Parathyroid adenoma (tissue), 2 donors: ENCODE results near the gene ACSBG1.

Experiments used
- H2AFZ ChIP-seq: fragments of 300-600 bp; sonication (generic); one replicate; pipeline ENCODE4 v1.7.0; 2017; ENCODE audit warnings: antibody characterized with exemption, mild to moderate bottlenecking
- H3K27ac ChIP-seq: fragments of 300-600 bp; sonication (generic); one replicate; pipeline ENCODE4 v1.7.0; 2017
- H3K27me3 ChIP-seq: fragments of 300-600 bp; sonication (generic); one replicate; pipeline ENCODE4 v1.7.0; 2017; ENCODE audit warnings: low read length; ENCODE audit not compliant: control insufficient read depth, insufficient read depth
- H3K36me3 ChIP-seq: fragments of 300-600 bp; sonication (generic); one replicate; pipeline ENCODE4 v1.7.0; 2017; ENCODE audit warnings: low read length; ENCODE audit not compliant: control insufficient read depth, insufficient read depth
- H3K4me1 ChIP-seq: fragments of 300-600 bp; sonication (generic); one replicate; pipeline ENCODE4 v1.7.0; 2017; ENCODE audit warnings: control low read depth
- H3K4me2 ChIP-seq: fragments of 300-600 bp; sonication (generic); one replicate; pipeline ENCODE4 v1.7.0; 2017; ENCODE audit warnings: low read length
- H3K4me3 ChIP-seq: fragments of 300-600 bp; sonication (generic); one replicate; pipeline ENCODE4 v1.7.0; 2017; ENCODE audit warnings: low read depth, low read length
- H3K79me2 ChIP-seq: fragments of 300-600 bp; sonication (generic); one replicate; pipeline ENCODE4 v1.7.0; 2017; ENCODE audit warnings: control low read depth
- H3K9ac ChIP-seq: fragments of 300-600 bp; sonication (generic); one replicate; pipeline ENCODE4 v1.7.0; 2017; ENCODE audit warnings: mild to moderate bottlenecking
- H3K9me3 ChIP-seq: fragments of 300-600 bp; sonication (generic); one replicate; pipeline ENCODE4 v1.7.0; 2017; ENCODE audit warnings: low read length; ENCODE audit not compliant: control insufficient read depth
- TF ChIP-seq, protein P1 (sequence below): fragments of 300-600 bp; sonication (generic); IDR thresholded peaks from one replicate; pipeline ENCODE4 v1.7.0; 2017; ENCODE audit warnings: antibody characterized with exemption, mild to moderate bottlenecking
- donor health status: primary hyperparathyroidism.

The ACSBG1 gene

DNA sequence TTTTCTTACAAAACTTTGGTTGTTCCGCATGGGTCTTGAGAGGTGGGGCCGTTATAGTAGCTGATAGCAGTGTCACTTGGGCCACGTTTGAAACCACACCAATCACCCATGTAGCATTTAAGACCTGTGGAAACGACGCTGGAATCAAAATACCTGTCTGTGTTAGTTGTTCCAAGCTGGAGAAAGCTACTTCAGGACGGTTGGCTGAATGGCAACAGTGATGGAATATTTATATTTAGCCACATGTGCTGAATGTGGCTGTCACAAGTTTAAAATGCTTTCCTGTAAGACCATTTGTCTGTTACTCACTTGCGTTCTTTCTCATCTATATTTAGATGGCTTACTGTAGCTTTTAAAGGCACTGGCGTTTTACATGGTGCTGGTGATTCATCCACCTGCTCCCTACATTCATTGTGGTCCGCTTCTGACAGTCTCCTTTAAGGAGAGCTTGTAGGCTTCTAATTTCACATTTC lies 31.4 kb upstream of the ACSBG1 start:
- Histone ChIP-seq H3K27ac (peak overlapping the region; percentile 29), H3K9ac (no peak overlapping the region), H2AFZ (peak overlapping the region; percentile 38), H3K79me2 (no peaks in the 10 kb centered on the region), H3K4me2 (no peak overlapping the region), H3K36me3 (no peaks in the 10 kb centered on the region), H3K9me3 (no peaks in the 10 kb centered on the region), H3K27me3 (no peaks in the 10 kb centered on the region), H3K4me3 (no peak overlapping the region), H3K4me1 (peaks cover 2% of the 10 kb centered on the region)
- TF ChIP-seq, protein P1, sequence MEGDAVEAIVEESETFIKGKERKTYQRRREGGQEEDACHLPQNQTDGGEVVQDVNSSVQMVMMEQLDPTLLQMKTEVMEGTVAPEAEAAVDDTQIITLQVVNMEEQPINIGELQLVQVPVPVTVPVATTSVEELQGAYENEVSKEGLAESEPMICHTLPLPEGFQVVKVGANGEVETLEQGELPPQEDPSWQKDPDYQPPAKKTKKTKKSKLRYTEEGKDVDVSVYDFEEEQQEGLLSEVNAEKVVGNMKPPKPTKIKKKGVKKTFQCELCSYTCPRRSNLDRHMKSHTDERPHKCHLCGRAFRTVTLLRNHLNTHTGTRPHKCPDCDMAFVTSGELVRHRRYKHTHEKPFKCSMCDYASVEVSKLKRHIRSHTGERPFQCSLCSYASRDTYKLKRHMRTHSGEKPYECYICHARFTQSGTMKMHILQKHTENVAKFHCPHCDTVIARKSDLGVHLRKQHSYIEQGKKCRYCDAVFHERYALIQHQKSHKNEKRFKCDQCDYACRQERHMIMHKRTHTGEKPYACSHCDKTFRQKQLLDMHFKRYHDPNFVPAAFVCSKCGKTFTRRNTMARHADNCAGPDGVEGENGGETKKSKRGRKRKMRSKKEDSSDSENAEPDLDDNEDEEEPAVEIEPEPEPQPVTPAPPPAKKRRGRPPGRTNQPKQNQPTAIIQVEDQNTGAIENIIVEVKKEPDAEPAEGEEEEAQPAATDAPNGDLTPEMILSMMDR: no peak

DNA sequence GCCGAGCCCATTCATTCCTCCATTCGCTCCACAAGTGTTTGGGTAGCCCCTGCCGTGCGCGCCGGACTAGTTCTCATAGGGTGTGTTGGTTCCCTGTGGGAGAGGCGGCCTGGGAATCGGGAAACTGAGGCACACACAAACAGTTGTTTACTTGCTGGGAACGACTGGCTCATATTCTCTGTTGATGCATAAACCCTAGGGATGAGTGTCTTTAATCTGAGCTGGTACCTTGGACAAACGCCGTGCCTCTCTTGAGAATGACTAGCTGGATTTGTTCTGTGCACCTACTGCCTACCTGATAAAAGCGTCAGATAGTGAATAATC lies 30.7 kb upstream of the ACSBG1 start:
- H2AFZ ChIP-seq: peak overlapping the region; percentile 91
- no peaks in the 10 kb centered on the region for H3K36me3 ChIP-seq
- H3K4me2 ChIP-seq: peak overlapping the region; percentile 57
- H3K4me1 ChIP-seq: peaks cover 2% of the 10 kb centered on the region
- H3K27me3 ChIP-seq: no peaks in the 10 kb centered on the region
- no peaks in the 10 kb centered on the region for H3K9me3 ChIP-seq
- no peaks in the 10 kb centered on the region for H3K79me2 ChIP-seq
- peak overlapping the region; percentile 31 for H3K4me3 ChIP-seq
- peak overlapping the region; percentile 29 for H3K27ac ChIP-seq
- no peak overlapping the region for H3K9ac ChIP-seq
- TF ChIP-seq, protein P1: no peak

DNA sequence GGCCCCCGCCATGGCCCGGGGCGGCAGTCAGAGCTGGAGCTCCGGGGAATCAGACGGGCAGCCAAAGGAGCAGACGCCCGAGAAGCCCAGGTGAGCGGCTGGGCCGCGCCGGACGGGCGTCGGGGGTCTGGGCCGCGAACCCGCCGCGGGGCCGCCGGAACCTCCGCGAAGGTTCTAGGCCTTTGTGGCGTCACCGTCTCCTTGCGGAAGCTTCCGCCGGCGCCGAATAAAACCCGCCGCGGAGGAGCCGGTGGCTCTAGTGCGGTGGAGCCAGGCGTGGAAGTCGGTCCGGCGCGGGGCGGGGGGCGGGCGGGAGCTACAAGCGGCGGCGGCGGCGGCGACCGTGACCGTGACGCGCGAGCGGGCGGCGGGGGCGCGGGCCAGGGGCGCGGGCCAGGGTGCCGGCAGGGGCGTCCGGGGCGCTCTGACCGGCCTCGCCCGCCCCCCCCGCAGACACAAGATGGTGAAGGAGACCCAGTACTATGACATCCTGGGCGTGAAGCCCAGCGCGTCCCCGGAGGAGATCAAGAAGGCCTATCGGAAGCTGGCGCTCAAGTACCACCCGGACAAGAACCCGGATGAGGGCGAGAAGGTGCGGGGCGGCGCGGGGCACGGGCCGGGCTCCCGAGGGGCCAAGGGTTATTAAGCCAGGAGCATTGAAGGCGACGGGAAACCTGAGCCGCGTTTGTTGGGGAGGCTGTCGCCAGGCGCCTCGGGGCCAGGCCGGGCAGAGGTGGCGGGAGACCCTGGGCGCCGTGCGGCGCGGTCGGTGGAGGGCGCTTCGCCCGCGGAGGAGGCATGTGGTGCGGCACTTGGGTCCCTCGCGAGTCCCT lies 30.2 kb upstream of the ACSBG1 start, which contains the start of gene DNAJA4:
TSS of gene DNAJA4 (plus strand) at position 259 of the 833 bp plus-strand sequence. CDS start at position 461, 202 bp downstream.
- H3K36me3 ChIP-seq: no peaks in the 10 kb centered on the region
- no peaks in the 10 kb centered on the region for H3K27me3 ChIP-seq
- H3K9ac ChIP-seq: peak within 1 kb of the TSS; percentile 61
- no peaks in the 10 kb centered on the region for H3K79me2 ChIP-seq
- H3K27ac ChIP-seq: peak within 1 kb of the TSS; percentile 29
- peaks cover 2% of the 10 kb centered on the region for H3K4me1 ChIP-seq
- peak within 1 kb of the TSS; percentile 31 for H3K4me3 ChIP-seq
- H3K4me2 ChIP-seq: peak within 1 kb of the TSS; percentile 57
- H2AFZ ChIP-seq: peak within 1 kb of the TSS; percentile 97
- no peaks in the 10 kb centered on the region for H3K9me3 ChIP-seq
- TF ChIP-seq, protein P1: peak; percentile 11

DNA sequence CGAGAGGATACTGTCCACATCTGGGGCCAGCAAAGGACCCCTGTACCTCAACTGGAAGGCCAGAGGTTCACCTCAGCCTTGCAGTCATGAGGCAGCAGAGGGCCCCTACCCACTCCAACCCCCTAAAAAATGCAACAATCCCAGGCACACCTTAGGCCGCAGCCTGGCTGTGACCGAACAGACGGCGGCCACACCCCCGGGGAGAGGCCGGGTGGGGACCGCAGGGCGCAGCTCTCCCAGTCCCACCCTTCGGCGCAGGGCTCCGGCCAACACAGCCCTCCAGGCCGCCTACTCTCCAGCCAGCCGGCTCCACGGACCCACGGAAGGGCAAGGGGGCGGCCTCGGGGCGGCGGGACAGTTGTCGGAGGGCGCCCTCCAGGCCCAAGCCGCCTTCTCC lies 29.5 kb upstream of the ACSBG1 start:
- no peaks in the 10 kb centered on the region for H3K9me3 ChIP-seq
- H3K4me1 ChIP-seq: peaks cover 2% of the 10 kb centered on the region
- no peaks in the 10 kb centered on the region for H3K27me3 ChIP-seq
- TF ChIP-seq, protein P1: no peak
- H3K4me2 ChIP-seq: peak overlapping the region; percentile 47
- H3K36me3 ChIP-seq: no peaks in the 10 kb centered on the region
- H3K79me2 ChIP-seq: no peaks in the 10 kb centered on the region
- H3K4me3 ChIP-seq: peak overlapping the region; percentile 25
- H3K27ac ChIP-seq: no peak overlapping the region
- no peak overlapping the region for H3K9ac ChIP-seq
- H2AFZ ChIP-seq: peak overlapping the region; percentile 97
